ENCODE results near the gene ZFYVE1.

DNA sequence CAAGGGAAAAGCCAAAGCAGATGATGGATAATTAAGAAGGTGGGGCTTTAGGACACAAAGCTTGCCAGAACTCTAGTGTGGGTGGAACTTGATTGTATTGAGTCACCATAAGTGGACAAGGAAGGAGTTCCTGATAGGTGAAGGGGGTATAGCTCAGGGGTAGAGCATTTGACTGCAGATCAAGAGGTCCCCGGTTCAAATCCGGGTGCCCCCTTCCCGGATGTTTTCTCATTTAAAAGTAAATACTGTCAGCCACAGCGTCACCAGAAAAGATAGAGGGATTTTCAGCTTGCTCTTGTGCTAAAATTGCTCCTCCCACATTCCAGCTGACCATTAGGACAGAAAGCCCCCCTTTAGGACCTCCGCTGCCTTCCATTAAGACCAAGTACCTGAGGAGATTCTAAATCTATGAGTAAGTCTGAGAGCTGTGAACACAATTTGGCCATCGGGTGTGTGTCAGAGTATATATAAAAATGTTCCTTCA lies 64.0 kb downstream of the ZFYVE1 start:
- TF ChIP-seq TOE1 (CRISPR knock-in tag; IDR thresholded peaks at IDR 0.05) (no peak), HDAC2 (CRISPR knock-in tag; IDR thresholded peaks at IDR 0.05) (no peak), NCOR1 (IDR thresholded peaks at IDR 0.05; ENCODE audit: borderline replicate concordance, low read length) (no peak), ZNF660 (CRISPR knock-in tag; IDR thresholded peaks at IDR 0.05; ENCODE audit: borderline replicate concordance, low read depth) (no peak), TCF7L2 (IDR thresholded peaks at IDR 0.05; ENCODE audit: low read depth, low read length) (no peak), FLYWCH1 (CRISPR knock-in tag; IDR thresholded peaks at IDR 0.05) (no peak), HMGXB4 (CRISPR knock-in tag; IDR thresholded peaks at IDR 0.05; ENCODE audit: borderline replicate concordance in 1 of 2, low read depth in 1 of 2) (no peak), YY1 (IDR thresholded peaks at IDR 0.05; ENCODE audit: insufficient read depth, insufficient replicate concordance, low read depth, low read length) (no peak), NR1H2 (CRISPR knock-in tag; IDR thresholded peaks at IDR 0.05; ENCODE audit: borderline replicate concordance, low read depth) (no peak), CTCF (CRISPR knock-in tag; IDR thresholded peaks at IDR 0.05) (no peak), CHD2 (IDR thresholded peaks at IDR 0.05; ENCODE audit: low read depth, low read length) (no peak), HOXA5 (CRISPR knock-in tag; IDR thresholded peaks at IDR 0.05) (no peak), ZNF274 (CRISPR knock-in tag; IDR thresholded peaks at IDR 0.05) (no peak)
- TF ChIP-seq, protein P1, sequence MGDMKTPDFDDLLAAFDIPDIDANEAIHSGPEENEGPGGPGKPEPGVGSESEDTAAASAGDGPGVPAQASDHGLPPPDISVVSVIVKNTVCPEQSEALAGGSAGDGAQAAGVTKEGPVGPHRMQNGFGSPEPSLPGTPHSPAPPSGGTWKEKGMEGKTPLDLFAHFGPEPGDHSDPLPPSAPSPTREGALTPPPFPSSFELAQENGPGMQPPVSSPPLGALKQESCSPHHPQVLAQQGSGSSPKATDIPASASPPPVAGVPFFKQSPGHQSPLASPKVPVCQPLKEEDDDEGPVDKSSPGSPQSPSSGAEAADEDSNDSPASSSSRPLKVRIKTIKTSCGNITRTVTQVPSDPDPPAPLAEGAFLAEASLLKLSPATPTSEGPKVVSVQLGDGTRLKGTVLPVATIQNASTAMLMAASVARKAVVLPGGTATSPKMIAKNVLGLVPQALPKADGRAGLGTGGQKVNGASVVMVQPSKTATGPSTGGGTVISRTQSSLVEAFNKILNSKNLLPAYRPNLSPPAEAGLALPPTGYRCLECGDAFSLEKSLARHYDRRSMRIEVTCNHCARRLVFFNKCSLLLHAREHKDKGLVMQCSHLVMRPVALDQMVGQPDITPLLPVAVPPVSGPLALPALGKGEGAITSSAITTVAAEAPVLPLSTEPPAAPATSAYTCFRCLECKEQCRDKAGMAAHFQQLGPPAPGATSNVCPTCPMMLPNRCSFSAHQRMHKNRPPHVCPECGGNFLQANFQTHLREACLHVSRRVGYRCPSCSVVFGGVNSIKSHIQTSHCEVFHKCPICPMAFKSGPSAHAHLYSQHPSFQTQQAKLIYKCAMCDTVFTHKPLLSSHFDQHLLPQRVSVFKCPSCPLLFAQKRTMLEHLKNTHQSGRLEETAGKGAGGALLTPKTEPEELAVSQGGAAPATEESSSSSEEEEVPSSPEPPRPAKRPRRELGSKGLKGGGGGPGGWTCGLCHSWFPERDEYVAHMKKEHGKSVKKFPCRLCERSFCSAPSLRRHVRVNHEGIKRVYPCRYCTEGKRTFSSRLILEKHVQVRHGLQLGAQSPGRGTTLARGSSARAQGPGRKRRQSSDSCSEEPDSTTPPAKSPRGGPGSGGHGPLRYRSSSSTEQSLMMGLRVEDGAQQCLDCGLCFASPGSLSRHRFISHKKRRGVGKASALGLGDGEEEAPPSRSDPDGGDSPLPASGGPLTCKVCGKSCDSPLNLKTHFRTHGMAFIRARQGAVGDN (CRISPR knock-in tag; IDR thresholded peaks at IDR 0.05): no peak

Measured in HepG2 (cell line).